ENCODE results near the gene TLL2. TPM values are rescaled to one million over a fixed set of nuclear protein-coding genes. Genes with fewer than 3 reads are reported as not detected.

The TLL2 gene
- polyA plus RNA-seq (2011; rRNA removed) = 0.05 and 0.06 TPM in 2 replicates
- polyA minus RNA-seq (2011; rRNA and poly(A)+ RNA removed) = 0.10 TPM in 1 of 2 replicates, not detected in the other

- peak; percentile 47 for DNase-seq (ENCODE audit: low read depth)
- H3K4me3 ChIP-seq (ENCODE audit: low read depth, low read length) = peak within 1 kb of the TSS; percentile 46
- ChIA-PET POLR2A (interaction anchor here (0.6 kb wide), 1 partner anchor 396 kb away, joined by 3 read pairs; no protein-coding TSS in a partner anchor), CTCF (interaction anchor here (0.7 to 4.2 kb wide), 18 partner anchors 9 to 144 kb away, joined by 3 to 38 read pairs (median 4); no protein-coding TSS in a partner anchor)
- H3K36me3 ChIP-seq (ENCODE audit: control insufficient read depth, insufficient read depth, low read length) = no peaks in the 10 kb centered on the region
- H3K27me3 ChIP-seq (ENCODE audit: control insufficient read depth, insufficient read depth, low read length) = peaks cover 4% of the 10 kb centered on the region; the same call in 1 of the 2 replicates
- TF ChIP-seq CTCF (IDR thresholded peaks at IDR 0.05; ENCODE audit: insufficient read depth, low read depth, low read length) = peak; percentile 67
Observed at GRCh38 chr10:96513698-96514561, at the start of gene TLL2. Gene TLL2 (minus strand): TSS chr10:96513926. CDS start chr10:96513685, 241 bp downstream.

DNA sequence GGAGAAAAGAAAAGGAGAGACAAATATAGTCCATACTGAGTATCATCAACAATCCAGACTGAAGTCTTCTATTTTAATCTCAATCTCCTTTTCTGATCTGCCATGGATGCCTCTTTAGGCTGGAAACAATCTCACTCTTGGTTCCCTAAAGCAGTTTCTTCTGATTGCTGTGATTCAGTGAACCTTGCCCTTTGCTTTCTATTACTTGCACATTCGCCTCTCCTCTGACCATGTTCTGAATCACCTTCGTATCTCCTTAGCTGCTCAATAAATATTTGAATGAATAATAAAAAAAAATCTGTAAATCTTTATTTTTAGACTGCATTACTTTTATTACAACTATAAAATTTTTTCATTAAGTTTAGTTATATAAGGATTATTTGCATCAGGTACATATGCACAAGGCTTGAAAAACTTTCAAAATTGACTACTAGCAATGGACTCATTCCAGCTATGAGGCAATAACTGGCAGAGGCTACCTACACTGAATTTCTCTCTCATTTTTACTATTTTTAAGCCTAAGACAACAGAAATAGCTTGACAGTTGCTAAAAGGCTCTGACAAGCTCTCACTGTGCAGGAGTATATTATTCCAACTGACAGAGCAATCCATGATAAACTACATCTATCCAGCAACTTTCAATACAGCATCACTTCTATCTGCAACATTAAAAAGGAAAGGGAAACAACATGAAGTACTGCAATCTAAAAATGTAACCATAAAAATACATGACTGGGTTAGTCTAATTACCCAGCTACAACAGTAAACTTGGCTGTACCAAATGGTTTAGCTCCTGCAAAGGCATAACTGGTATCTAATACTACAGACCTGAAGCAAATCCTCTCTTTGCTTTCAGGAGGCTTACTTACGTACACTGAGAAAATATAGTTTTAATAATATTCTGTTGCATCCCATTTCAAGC is 47.5 kb upstream of the TLL2 start:
- ChIA-PET POLR2A (interaction anchor here (0.6 kb wide), 1 partner anchor 10 kb away, joined by 3 read pairs; no protein-coding TSS in a partner anchor), CTCF (interaction anchor here (1.1 kb wide), 1 partner anchor 22 kb away, joined by 3 read pairs; no protein-coding TSS in a partner anchor)
- Histone ChIP-seq H3K27me3 (ENCODE audit: control insufficient read depth, insufficient read depth, low read length) (no peaks in the 10 kb centered on the region), H3K36me3 (ENCODE audit: control insufficient read depth, insufficient read depth, low read length) (peaks cover 2% of the 10 kb centered on the region), H3K4me3 (ENCODE audit: low read depth, low read length) (no peak overlapping the region)
- TF ChIP-seq CTCF (IDR thresholded peaks at IDR 0.05; ENCODE audit: insufficient read depth, low read depth, low read length) = no peak
- DNase-seq (ENCODE audit: low read depth) = no peak

DNA sequence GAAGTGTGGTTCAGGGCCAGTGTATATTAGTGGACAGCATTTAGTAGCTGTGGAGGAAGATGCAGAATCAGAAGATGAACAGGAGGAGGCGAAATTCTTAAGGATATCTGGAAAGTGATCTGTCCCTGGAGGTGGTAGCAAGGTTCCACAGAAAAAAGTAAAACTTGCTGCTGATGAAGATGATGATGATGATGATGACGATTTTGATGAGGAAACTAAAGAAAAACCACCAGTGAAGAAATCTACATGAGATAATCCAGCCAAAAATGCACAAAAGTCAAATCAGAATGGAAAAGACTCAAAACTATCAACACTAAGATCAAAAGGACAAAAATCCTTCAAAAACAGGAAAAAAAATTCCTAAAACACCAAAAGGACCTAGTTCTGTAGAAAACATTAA is 46.8 kb upstream of the TLL2 start:
- no peak for TF ChIP-seq CTCF (IDR thresholded peaks at IDR 0.05; ENCODE audit: insufficient read depth, low read depth, low read length)
- Histone ChIP-seq H3K4me3 (ENCODE audit: low read depth, low read length) (no peak overlapping the region), H3K36me3 (ENCODE audit: control insufficient read depth, insufficient read depth, low read length) (peaks cover 2% of the 10 kb centered on the region), H3K27me3 (ENCODE audit: control insufficient read depth, insufficient read depth, low read length) (no peaks in the 10 kb centered on the region)
- POLR2A ChIA-PET = interaction anchor here (0.6 kb wide), 1 partner anchor 10 kb away, joined by 3 read pairs; no protein-coding TSS in a partner anchor
- no peak for DNase-seq (ENCODE audit: low read depth)
- CTCF ChIA-PET = interaction anchor here (1.0 kb wide), 1 partner anchor 185 kb away, joined by 3 read pairs; no protein-coding TSS in a partner anchor

DNA sequence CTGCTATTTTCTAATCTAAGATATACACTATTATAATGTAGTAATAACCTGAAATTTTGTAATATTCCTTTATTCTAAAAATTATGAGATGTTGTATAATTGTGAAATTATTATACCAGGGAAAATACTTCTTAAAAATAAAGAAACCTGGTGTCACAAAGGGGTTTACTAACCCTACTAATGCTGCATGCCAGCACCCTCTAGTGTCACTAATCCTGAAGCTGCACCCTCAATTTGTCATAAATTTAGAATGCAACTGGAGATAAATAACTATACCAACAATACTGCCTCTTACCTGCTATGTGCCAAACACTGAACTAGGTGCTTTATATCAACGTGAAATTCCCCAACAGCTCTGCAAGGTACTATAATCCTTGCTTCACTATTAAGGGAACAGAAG is 42.3 kb upstream of the TLL2 start:
- Histone ChIP-seq H3K36me3 (ENCODE audit: control insufficient read depth, insufficient read depth, low read length) (peaks cover 2% of the 10 kb centered on the region), H3K4me3 (ENCODE audit: low read depth, low read length) (no peak overlapping the region), H3K27me3 (ENCODE audit: control insufficient read depth, insufficient read depth, low read length) (no peaks in the 10 kb centered on the region)
- DNase-seq (ENCODE audit: low read depth) = no peak
- TF ChIP-seq CTCF (IDR thresholded peaks at IDR 0.05; ENCODE audit: insufficient read depth, low read depth, low read length) = peak; percentile 48
- ChIA-PET CTCF (interaction anchor here (0.6 to 1.3 kb wide), 5 partner anchors 10 to 247 kb away, joined by 3 to 4 read pairs (median 4); no protein-coding TSS in a partner anchor), POLR2A (interaction anchor here (0.7 kb wide), 1 partner anchor 14 kb away, joined by 3 read pairs; no protein-coding TSS in a partner anchor)

Data from BJ (cell line).